Ishikawa (cell line): ENCODE measurements around the gene CAMK1D.

ENCODE experiments used
- CEBPB ChIP-seq: IDR thresholded peaks from 2 replicates; pipeline ENCODE4 v1.6.1; 2012
- CREB1 ChIP-seq: IDR thresholded peaks from 2 replicates; pipeline ENCODE4 v1.6.1; 2012; ENCODE audit warnings: low read depth
- EGR1 ChIP-seq: IDR thresholded peaks from 2 replicates; pipeline ENCODE4 v1.6.1; 2012
- EP300 ChIP-seq: IDR thresholded peaks from 2 replicates; pipeline ENCODE4 v1.6.1; 2012; ENCODE audit warnings: borderline replicate concordance
- FOXM1 ChIP-seq: IDR thresholded peaks from 2 replicates; pipeline ENCODE4 v1.6.1; 2012; ENCODE audit warnings: low read depth, borderline replicate concordance
- MAX ChIP-seq: IDR thresholded peaks from 2 replicates; pipeline ENCODE4 v1.6.1; 2012
- NFIC ChIP-seq: IDR thresholded peaks from 2 replicates; pipeline ENCODE4 v1.6.1; 2012
- RAD21 ChIP-seq: IDR thresholded peaks from 2 replicates; pipeline ENCODE4 v1.6.1; 2012; ENCODE audit warnings: low read depth
- REST ChIP-seq: IDR thresholded peaks from 2 replicates; pipeline ENCODE4 v1.6.1; 2012; ENCODE audit warnings: low read depth, mild to moderate bottlenecking
- TAF1 ChIP-seq: IDR thresholded peaks from 2 replicates; pipeline ENCODE4 v1.6.1; 2012; ENCODE audit warnings: low read depth, mild to moderate bottlenecking
- TCF12 ChIP-seq: IDR thresholded peaks from 2 replicates; pipeline ENCODE4 v1.6.1; 2012; ENCODE audit warnings: low read depth
- TEAD4 ChIP-seq: IDR thresholded peaks from 2 replicates; pipeline ENCODE4 v1.6.1; 2012
- USF1 ChIP-seq: IDR thresholded peaks from 2 replicates; pipeline ENCODE4 v1.6.1; 2012
- YY1 ChIP-seq: IDR thresholded peaks from 2 replicates; pipeline ENCODE4 v1.6.1; 2012; ENCODE audit warnings: low read depth
- ZBTB7A ChIP-seq: IDR thresholded peaks from 2 replicates; pipeline ENCODE4 v1.6.1; 2012; ENCODE audit warnings: low read depth

CAMK1D gene

GRCh38 chr10:12635127-12635541 is 285.8 kb downstream of the CAMK1D start:
- TF ChIP-seq MAX (no peak), REST (no peak), EP300 (no peak), TCF12 (no peak), NFIC (no peak), EGR1 (no peak), USF1 (no peak), YY1 (no peak), CEBPB (no peak), RAD21 (no peak), CREB1 (no peak), ZBTB7A (no peak), FOXM1 (no peak)

- TF ChIP-seq USF1 (no peak), NFIC (no peak), ZBTB7A (no peak), REST (no peak), TCF12 (no peak), EGR1 (no peak), TEAD4 (no peak), MAX (no peak), TAF1 (no peak), CEBPB (no peak), CREB1 (no peak), YY1 (no peak), RAD21 (no peak), FOXM1 (no peak)
These were observed 287.2 kb downstream of the CAMK1D start for GRCh38 chr10:12636571-12636970.

- TF ChIP-seq MAX (no peak), ZBTB7A (no peak)
These were observed 288.3 kb downstream of the CAMK1D start for GRCh38 chr10:12637649-12638048.

- no peak for TF ChIP-seq NFIC
- TF ChIP-seq CEBPB: no peak
- TF ChIP-seq EP300: no peak
These were observed 288.8 kb downstream of the CAMK1D start for GRCh38 chr10:12638103-12638502.

GRCh38 chr10:12638781-12639180 is 289.4 kb downstream of the CAMK1D start:
- TF ChIP-seq RAD21: no peak
- TF ChIP-seq ZBTB7A: no peak

GRCh38 chr10:12639996-12640944 is 290.9 kb downstream of the CAMK1D start:
- TF ChIP-seq CREB1 (no peak), RAD21 (no peak), TAF1 (no peak), USF1 (no peak), EGR1 (no peak)

GRCh38 chr10:12642036-12642435 is 292.7 kb downstream of the CAMK1D start:
- no peak for TF ChIP-seq YY1
- TF ChIP-seq REST: no peak
- TF ChIP-seq EGR1: no peak
- TF ChIP-seq CEBPB: no peak
- TF ChIP-seq RAD21: no peak
- no peak for TF ChIP-seq TCF12
- TF ChIP-seq CREB1: no peak
- TF ChIP-seq TAF1: no peak
- no peak for TF ChIP-seq USF1
- no peak for TF ChIP-seq ZBTB7A
- TF ChIP-seq NFIC: no peak
- no peak for TF ChIP-seq EP300
- TF ChIP-seq FOXM1: no peak
